RWPE1 (cell line): Measurements from ENCODE around the gene ATG101.

Experiments used
- CTCF ChIA-PET: fragments of 350-600 bp; sonication (Branson Sonifier 250); formaldehyde crosslinking; extraction: SDS; loops from one replicate; lab custom pipeline; 2021; lab: Yijun Ruan, JAX
- POLR2A ChIA-PET: fragments of 400-600 bp; formaldehyde crosslinking; extraction: SDS; loops from one replicate; lab custom pipeline; 2020; ENCODE audit warnings: antibody characterized with exemption; ENCODE audit not compliant: low non-redundant PET; lab: Yijun Ruan, JAX
- DNase-seq: peaks from one replicate; pipeline ENCODE4 v3.0.0; 2012; ENCODE audit warnings: low spot score
- H3K27ac ChIP-seq: fragments of 450-650 bp; 2 replicates; pipeline ENCODE4 v1.5.1; 2017
- TF ChIP-seq, protein P1 (sequence below): fragments of 450-650 bp; conservative IDR thresholded peaks from 2 replicates; pipeline ENCODE4 v1.5.1; 2017; ENCODE audit warnings: low read depth, mild to moderate bottlenecking

The ATG101 gene

DNA sequence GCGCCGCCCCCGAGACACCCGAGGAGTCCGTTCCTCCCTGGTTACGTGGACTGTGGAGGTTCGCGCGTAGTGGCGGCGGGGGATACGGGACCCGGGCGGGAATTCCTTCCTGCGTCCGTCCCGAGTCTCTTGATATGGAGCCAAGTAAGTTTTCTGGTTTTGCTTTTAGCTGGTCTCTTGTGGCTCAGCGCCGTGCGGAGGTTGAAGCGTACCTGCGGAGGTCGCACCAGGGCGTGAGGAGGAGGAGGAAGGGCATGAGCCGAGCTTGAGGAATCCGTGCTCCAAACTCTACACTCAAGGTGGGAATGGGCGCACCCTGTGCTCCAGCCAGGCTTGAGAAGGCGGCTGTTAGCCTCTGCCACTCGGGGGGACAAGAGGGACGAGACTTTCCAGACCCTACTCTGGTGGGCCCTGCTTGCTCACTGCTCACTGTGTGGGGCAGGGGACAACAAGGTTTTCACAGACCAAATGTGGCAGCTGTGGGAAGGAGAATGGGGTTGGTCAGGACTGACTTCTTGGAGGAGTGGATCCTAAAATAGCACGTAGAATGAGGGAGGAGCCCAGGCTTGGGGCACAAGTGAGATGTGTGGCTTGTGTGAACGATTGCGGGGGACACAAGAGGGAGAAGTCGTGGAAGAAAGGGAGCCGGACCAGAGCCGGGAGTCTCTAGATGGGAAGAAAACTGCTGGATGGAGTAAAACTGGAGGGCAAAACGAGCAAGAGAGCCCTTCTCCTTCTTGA lies 577 bp downstream of the ATG101 start:
- ChIA-PET CTCF (interaction anchor here (0.6 to 4.2 kb wide), 6 partner anchors 12 to 1015 kb away, joined by 3 to 29 read pairs (median 4); no protein-coding TSS in a partner anchor), POLR2A (interaction anchor here (0.6 kb wide), 1 partner anchor 14 kb away, joined by 4 read pairs; no protein-coding TSS in a partner anchor)
- peak; percentile 55 for DNase-seq
- peak overlapping the region; percentile 78 for H3K27ac ChIP-seq
- TF ChIP-seq, protein P1, sequence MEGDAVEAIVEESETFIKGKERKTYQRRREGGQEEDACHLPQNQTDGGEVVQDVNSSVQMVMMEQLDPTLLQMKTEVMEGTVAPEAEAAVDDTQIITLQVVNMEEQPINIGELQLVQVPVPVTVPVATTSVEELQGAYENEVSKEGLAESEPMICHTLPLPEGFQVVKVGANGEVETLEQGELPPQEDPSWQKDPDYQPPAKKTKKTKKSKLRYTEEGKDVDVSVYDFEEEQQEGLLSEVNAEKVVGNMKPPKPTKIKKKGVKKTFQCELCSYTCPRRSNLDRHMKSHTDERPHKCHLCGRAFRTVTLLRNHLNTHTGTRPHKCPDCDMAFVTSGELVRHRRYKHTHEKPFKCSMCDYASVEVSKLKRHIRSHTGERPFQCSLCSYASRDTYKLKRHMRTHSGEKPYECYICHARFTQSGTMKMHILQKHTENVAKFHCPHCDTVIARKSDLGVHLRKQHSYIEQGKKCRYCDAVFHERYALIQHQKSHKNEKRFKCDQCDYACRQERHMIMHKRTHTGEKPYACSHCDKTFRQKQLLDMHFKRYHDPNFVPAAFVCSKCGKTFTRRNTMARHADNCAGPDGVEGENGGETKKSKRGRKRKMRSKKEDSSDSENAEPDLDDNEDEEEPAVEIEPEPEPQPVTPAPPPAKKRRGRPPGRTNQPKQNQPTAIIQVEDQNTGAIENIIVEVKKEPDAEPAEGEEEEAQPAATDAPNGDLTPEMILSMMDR, result no peak

DNA sequence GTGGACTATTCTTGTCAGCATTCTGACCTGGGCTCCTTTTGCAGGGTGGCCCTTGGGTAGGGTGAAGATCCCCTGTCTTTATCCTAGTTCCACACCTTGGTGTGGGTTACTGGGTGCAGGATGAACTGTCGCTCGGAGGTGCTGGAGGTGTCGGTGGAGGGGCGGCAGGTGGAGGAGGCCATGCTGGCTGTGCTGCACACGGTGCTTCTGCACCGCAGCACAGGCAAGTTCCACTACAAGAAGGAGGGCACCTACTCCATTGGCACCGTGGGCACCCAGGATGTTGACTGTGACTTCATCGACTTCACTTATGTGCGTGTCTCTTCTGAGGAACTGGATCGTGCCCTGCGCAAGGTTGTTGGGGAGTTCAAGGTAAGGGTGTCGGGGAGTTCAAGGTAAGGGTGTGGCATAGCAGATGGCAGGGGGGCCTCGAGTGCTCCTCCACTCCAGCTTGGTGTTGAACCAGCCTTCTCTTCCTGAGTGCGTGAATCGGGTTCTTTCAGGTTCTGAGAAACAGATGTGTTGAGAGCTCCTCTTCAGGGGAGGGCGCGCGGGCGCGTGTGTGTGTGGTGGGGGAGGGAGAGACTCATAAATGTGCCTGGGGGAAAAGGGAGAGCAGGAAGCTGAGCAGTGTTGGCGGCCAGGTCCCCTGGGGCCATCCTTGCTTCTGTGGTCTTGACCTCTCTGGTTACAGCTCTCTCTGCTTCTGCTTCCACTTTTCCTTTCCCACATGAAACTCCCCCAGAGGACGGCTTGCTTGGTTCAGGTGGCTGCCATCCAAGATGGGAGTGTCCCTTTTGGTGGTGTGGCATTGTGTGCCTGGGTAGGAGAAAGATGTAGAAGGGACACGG lies 4.0 kb downstream of the ATG101 start:
- H3K27ac ChIP-seq, result no peak overlapping the region
- DNase-seq, result no peak
- CTCF ChIA-PET, result interaction anchor here (0.6 to 0.7 kb wide), 2 partner anchors 14 to 46 kb away, joined by 3 read pairs; no protein-coding TSS in a partner anchor
- POLR2A ChIA-PET, result no interaction called here
- TF ChIP-seq, protein P1, result no peak

DNA sequence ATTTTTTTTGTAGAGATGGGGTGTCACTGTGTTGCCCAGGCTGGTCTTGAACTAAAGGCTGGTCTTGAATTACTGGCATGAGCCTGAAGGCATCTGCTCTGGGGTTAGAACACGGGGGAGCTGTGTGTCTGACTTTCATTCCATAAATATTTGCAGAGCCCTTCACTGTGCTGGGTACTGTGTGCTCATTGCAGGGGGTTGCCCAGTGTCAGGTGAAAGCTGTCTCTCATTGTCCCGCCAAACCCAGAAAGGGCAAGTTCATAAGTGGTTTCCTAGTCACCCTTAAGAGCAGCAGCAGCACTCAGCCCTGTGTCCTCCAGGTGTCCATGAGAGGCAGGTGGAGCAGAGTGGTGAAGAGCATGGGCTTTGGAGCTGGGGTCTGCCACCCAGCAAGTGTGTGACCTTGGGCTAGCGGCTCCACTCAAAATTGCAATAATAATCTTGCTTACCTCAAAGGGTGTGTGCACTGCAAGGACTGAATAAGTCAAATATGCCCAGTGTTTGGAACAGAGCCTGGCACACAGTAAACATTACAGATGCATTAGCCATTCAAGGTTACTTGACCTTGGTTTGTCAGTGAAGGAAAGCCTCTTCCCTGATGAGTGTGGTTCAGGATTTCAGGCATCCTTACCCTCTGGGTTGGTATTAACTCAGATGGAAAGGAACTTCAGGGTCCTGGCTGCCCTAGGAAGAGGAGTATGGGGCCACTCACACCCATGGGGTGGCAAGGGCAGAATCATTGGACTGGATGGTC lies 5.4 kb downstream of the ATG101 start:
- H3K27ac ChIP-seq, result no peak overlapping the region
- TF ChIP-seq, protein P1, result no peak
- ChIA-PET POLR2A (no interaction called here), CTCF (interaction anchor here (1.0 kb wide), 1 partner anchor 50 kb away, joined by 6 read pairs; no protein-coding TSS in a partner anchor)
- DNase-seq, result no peak

DNA sequence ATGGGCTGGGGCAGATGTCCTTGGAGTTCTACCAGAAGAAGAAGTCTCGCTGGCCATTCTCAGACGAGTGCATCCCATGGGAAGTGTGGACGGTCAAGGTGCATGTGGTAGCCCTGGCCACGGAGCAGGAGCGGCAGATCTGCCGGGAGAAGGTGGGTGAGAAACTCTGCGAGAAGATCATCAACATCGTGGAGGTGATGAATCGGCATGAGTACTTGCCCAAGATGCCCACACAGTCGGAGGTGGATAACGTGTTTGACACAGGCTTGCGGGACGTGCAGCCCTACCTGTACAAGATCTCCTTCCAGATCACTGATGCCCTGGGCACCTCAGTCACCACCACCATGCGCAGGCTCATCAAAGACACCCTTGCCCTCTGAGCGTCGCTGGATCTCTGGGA lies 7.0 kb downstream of the ATG101 start:
- CTCF ChIA-PET, result interaction anchor here (6.9 kb wide), 1 partner anchor 51 kb away, joined by 56 read pairs; no protein-coding TSS in a partner anchor
- H3K27ac ChIP-seq, result no peak overlapping the region
- TF ChIP-seq, protein P1, result no peak
- DNase-seq, result no peak
- POLR2A ChIA-PET, result no interaction called here

DNA sequence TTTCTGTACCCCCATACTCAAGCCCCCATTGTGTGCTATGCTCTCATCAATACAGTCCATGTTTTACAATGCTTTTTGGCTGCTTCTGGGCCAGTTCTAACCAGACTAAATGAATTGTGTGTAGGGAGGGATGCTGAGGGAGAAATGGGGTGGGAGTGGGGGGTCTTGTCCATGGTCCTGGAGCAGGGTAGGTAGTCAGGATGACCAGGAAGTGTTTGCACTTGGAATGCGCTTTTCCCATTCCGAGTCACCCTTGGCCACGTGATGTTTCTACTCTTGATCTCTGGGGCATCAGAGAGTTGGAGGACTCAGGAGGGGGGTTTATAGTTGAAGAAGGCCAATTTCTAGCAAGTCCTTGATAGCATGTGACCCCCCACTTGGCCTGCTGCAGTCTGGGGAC lies 8.5 kb downstream of the ATG101 start:
- TF ChIP-seq, protein P1, result no peak
- DNase-seq, result no peak
- ChIA-PET CTCF (interaction anchor here (0.6 to 6.9 kb wide), 2 partner anchors 52 to 58 kb away, joined by 3 to 56 read pairs; no protein-coding TSS in a partner anchor), POLR2A (no interaction called here)
- no peak overlapping the region for H3K27ac ChIP-seq
